HL-60 (cell line): ENCODE results near the gene CD37.

Experiments used
- POLR2AphosphoS5 ChIP-seq: IDR thresholded peaks from 2 replicates; pipeline ENCODE4 v1.6.1; 2012; ENCODE audit warnings: low read depth
- TF ChIP-seq, protein P1 (sequence below): IDR thresholded peaks from one replicate; pipeline ENCODE4 v1.5.1; 2011; ENCODE audit warnings: low read length, control low read depth, inconsistent platforms; ENCODE audit not compliant: insufficient read depth
- TF ChIP-seq, protein P2 (sequence below): IDR thresholded peaks from 2 replicates; pipeline ENCODE4 v1.6.1; 2012; ENCODE audit warnings: low read depth; ENCODE audit not compliant: insufficient replicate concordance

DNA sequence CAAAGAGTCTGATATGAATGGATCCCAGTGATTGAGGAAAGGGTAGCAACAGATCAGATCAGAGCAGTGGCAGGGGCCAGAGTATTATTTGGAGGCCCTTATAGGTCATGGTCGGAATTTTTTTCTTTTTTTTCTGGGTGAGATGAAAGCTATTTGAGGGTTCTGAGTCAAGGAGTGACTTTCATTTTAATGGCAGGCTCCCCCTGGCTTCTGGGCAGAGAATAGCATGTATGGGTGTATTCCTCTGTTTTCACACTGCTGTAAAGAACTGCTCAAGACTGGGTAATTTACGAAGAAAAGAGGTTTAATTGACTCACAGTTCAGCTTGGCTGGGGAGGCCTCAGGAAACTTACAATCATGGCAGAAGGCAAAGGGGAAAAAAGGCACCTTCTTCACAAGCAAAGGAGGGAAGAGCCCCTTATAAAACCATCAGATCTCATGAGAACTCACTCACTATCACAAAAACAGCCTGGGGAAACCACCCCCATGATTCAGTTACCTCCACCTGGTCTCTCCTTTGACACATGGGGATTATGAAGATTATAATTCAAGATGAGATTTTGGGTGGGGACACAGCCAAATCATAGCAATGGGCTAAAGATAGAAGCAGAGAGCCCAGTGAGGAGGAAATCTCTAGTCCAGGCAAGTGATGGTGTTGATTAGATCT lies 7.2 kb upstream of the CD37 start:
- TF ChIP-seq, protein P1, sequence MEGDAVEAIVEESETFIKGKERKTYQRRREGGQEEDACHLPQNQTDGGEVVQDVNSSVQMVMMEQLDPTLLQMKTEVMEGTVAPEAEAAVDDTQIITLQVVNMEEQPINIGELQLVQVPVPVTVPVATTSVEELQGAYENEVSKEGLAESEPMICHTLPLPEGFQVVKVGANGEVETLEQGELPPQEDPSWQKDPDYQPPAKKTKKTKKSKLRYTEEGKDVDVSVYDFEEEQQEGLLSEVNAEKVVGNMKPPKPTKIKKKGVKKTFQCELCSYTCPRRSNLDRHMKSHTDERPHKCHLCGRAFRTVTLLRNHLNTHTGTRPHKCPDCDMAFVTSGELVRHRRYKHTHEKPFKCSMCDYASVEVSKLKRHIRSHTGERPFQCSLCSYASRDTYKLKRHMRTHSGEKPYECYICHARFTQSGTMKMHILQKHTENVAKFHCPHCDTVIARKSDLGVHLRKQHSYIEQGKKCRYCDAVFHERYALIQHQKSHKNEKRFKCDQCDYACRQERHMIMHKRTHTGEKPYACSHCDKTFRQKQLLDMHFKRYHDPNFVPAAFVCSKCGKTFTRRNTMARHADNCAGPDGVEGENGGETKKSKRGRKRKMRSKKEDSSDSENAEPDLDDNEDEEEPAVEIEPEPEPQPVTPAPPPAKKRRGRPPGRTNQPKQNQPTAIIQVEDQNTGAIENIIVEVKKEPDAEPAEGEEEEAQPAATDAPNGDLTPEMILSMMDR: peak; percentile 63
- TF ChIP-seq POLR2AphosphoS5: no peak
- TF ChIP-seq, protein P2, sequence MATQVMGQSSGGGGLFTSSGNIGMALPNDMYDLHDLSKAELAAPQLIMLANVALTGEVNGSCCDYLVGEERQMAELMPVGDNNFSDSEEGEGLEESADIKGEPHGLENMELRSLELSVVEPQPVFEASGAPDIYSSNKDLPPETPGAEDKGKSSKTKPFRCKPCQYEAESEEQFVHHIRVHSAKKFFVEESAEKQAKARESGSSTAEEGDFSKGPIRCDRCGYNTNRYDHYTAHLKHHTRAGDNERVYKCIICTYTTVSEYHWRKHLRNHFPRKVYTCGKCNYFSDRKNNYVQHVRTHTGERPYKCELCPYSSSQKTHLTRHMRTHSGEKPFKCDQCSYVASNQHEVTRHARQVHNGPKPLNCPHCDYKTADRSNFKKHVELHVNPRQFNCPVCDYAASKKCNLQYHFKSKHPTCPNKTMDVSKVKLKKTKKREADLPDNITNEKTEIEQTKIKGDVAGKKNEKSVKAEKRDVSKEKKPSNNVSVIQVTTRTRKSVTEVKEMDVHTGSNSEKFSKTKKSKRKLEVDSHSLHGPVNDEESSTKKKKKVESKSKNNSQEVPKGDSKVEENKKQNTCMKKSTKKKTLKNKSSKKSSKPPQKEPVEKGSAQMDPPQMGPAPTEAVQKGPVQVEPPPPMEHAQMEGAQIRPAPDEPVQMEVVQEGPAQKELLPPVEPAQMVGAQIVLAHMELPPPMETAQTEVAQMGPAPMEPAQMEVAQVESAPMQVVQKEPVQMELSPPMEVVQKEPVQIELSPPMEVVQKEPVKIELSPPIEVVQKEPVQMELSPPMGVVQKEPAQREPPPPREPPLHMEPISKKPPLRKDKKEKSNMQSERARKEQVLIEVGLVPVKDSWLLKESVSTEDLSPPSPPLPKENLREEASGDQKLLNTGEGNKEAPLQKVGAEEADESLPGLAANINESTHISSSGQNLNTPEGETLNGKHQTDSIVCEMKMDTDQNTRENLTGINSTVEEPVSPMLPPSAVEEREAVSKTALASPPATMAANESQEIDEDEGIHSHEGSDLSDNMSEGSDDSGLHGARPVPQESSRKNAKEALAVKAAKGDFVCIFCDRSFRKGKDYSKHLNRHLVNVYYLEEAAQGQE: no peak
